Esophagus squamous epithelium (tissue), 4 donors: Measurements from ENCODE around the gene CNGA2.

ENCODE experiments used
- CTCF ChIP-seq, 6 experiments: fragments of 450-650 bp in 4 of 6; fragments of 200-600 bp in 2 of 6; sonication (generic) in 2 of 6; IDR thresholded peaks; one replicate each; pipeline ENCODE4 v1.5.1; 2016 to 2019; ENCODE audit warnings: antibody characterized with exemption in 6 of 6, mild to moderate bottlenecking in 4 of 6, moderate library complexity in 4 of 6
- POLR2A ChIP-seq, 4 donors: fragments of 450-650 bp; IDR thresholded peaks; one replicate each; pipeline ENCODE4 v1.6.1; 2017; ENCODE audit warnings: antibody characterized with exemption in 4 of 4, mild to moderate bottlenecking in 4 of 4, moderate library complexity in 3 of 4

GRCh38 chrX:151753313-151754046, 18.9 kb downstream of the CNGA2 start:
- TF ChIP-seq CTCF (IDR thresholded peaks at IDR 0.05) (peak in 5 of 6 experiments; percentile 58 to 83 (median 72)), POLR2A (IDR thresholded peaks at IDR 0.05) (no peak)
